ENCODE data around the gene GMPR.

The GMPR gene

DNA sequence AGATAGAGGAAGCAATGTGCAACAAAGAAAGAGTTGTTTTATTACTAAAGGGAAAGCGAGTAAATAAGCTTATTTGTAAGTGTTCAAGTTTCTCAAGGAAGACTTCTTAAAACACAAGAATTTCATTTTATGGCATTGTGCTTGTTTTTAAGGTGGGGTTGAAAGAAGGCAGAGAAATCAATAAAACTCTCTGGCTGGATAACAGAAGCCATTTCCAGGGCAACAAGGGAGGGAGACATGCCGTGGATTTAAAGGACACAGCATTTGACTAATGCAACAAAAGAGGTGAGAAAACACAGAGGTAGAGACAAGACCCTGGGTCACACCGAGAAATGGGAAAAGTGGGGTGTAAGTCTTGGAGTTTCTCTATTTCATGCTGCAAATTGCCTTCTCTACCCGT is 28.8 kb upstream of the GMPR start:
- no peak for TF ChIP-seq CTCF (IDR thresholded peaks at IDR 0.05; ENCODE audit: low read depth, low read length)
- in situ Hi-C loops (cut with HindIII; ENCODE audit: low sequenced_read_pairs), result no loop called here
- no peak overlapping the region for H3K4me3 ChIP-seq (ENCODE audit: low read depth, low read length)
- DNase-seq (ENCODE audit: low read depth, low spot score), result no peak

- H3K4me3 ChIP-seq (ENCODE audit: low read depth, low read length), result no peak overlapping the region
- no peak for DNase-seq (ENCODE audit: low read depth, low spot score)
- no peak for TF ChIP-seq CTCF (IDR thresholded peaks at IDR 0.05; ENCODE audit: low read depth, low read length)
- in situ Hi-C loops (cut with HindIII; ENCODE audit: low sequenced_read_pairs), result no loop called here
Measured at GRCh38 chr6:16212276-16212675, 26.1 kb upstream of the GMPR start.

GRCh38 chr6:16216501-16217155 is 21.8 kb upstream of the GMPR start:
- no peak overlapping the region for H3K4me3 ChIP-seq (ENCODE audit: low read depth, low read length)
- in situ Hi-C loops (cut with HindIII; ENCODE audit: low sequenced_read_pairs), result no loop called here
- DNase-seq (ENCODE audit: low read depth, low spot score), result peak; percentile 26

GRCh38 chr6:16217156-16217721 is 21.1 kb upstream of the GMPR start:
- H3K4me3 ChIP-seq (ENCODE audit: low read depth, low read length), result no peak overlapping the region
- in situ Hi-C loops (cut with HindIII; ENCODE audit: low sequenced_read_pairs), result no loop called here
- no peak for TF ChIP-seq CTCF (IDR thresholded peaks at IDR 0.05; ENCODE audit: low read depth, low read length)
- no peak for DNase-seq (ENCODE audit: low read depth, low spot score)

More at GRCh38 chr6:16216501-16217155, 21.8 kb upstream of the GMPR start:
- no peak for TF ChIP-seq CTCF (IDR thresholded peaks at IDR 0.05; ENCODE audit: low read depth, low read length)

- in situ Hi-C loops (cut with HindIII; ENCODE audit: low sequenced_read_pairs), result no loop called here
- DNase-seq (ENCODE audit: low read depth, low spot score), result no peak
- H3K4me3 ChIP-seq (ENCODE audit: low read depth, low read length), result no peak overlapping the region
- TF ChIP-seq CTCF (IDR thresholded peaks at IDR 0.05; ENCODE audit: low read depth, low read length), result no peak
Measured at GRCh38 chr6:16222826-16223225, 15.6 kb upstream of the GMPR start.

DNA sequence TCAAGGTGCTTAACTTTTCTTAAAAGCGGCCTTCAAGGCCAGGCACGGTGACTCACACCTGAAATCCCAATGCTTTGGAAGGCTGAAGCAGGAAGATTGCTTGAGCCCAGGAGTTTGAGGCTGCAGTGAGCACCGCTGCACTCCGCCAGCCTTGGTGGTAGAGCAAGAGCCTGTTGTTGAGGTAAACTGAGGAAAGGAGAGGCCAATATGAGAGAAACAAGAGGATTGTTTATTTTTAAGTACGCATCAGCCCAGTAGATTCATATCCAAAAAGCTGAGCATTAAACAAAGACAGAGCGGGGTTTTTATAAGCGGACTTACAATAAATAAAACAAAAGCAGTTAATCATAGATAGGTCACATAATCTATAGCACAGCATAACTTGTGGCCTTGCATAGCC is 15.0 kb upstream of the GMPR start:
- in situ Hi-C loops (cut with HindIII; ENCODE audit: low sequenced_read_pairs), result no loop called here
- no peak for DNase-seq (ENCODE audit: low read depth, low spot score)
- TF ChIP-seq CTCF (IDR thresholded peaks at IDR 0.05; ENCODE audit: low read depth, low read length), result no peak
- H3K4me3 ChIP-seq (ENCODE audit: low read depth, low read length), result no peak overlapping the region

All from astrocyte of the spinal cord (primary cell).